Measurements from ENCODE around the gene PGS1.

- TF ChIP-seq POLR2A (IDR thresholded peaks at IDR 0.05): no peak
- TF ChIP-seq, protein P1, sequence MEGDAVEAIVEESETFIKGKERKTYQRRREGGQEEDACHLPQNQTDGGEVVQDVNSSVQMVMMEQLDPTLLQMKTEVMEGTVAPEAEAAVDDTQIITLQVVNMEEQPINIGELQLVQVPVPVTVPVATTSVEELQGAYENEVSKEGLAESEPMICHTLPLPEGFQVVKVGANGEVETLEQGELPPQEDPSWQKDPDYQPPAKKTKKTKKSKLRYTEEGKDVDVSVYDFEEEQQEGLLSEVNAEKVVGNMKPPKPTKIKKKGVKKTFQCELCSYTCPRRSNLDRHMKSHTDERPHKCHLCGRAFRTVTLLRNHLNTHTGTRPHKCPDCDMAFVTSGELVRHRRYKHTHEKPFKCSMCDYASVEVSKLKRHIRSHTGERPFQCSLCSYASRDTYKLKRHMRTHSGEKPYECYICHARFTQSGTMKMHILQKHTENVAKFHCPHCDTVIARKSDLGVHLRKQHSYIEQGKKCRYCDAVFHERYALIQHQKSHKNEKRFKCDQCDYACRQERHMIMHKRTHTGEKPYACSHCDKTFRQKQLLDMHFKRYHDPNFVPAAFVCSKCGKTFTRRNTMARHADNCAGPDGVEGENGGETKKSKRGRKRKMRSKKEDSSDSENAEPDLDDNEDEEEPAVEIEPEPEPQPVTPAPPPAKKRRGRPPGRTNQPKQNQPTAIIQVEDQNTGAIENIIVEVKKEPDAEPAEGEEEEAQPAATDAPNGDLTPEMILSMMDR (IDR thresholded peaks at IDR 0.05): no peak
These were observed 47.0 kb downstream of the PGS1 start for GRCh38 chr17:78425429-78425828.
